LNCaP clone FGC (cell line): ENCODE results near the gene TESMIN.

ENCODE experiments used
- DNase-seq: peaks from one replicate; pipeline ENCODE4 v3.0.0-alpha.2; 2011; ENCODE audit warnings: low read depth
- H3K4me3 ChIP-seq: 2 replicates; pipeline ENCODE4 v1.5.1; 2011; ENCODE audit warnings: mild to moderate bottlenecking, low read depth, low read length, control low read depth
- CTCF ChIP-seq: IDR thresholded peaks from 2 replicates; pipeline ENCODE4 v1.5.1; 2012; ENCODE audit warnings: mild to moderate bottlenecking; ENCODE audit not compliant: control insufficient read depth, insufficient read depth; ENCODE audit errors: extremely low read depth

TESMIN gene

GRCh38 chr11:68722143-68722542, 29.2 kb downstream of the TESMIN start:
- TF ChIP-seq CTCF, result no peak
- H3K4me3 ChIP-seq, result no peak overlapping the region
- DNase-seq, result no peak

GRCh38 chr11:68721075-68721474, 30.2 kb downstream of the TESMIN start:
- no peak for TF ChIP-seq CTCF
- DNase-seq, result no peak
- H3K4me3 ChIP-seq, result no peak overlapping the region

GRCh38 chr11:68715456-68716122, 35.7 kb downstream of the TESMIN start:
- DNase-seq, result no peak
- H3K4me3 ChIP-seq, result no peak overlapping the region
- no peak for TF ChIP-seq CTCF

GRCh38 chr11:68714060-68714856, 37.1 kb downstream of the TESMIN start:
- TF ChIP-seq CTCF, result no peak
- no peak for DNase-seq
- no peak overlapping the region for H3K4me3 ChIP-seq

- no peak for TF ChIP-seq CTCF
- no peak for DNase-seq
- H3K4me3 ChIP-seq, result no peak overlapping the region
These were observed 40.2 kb downstream of the TESMIN start for GRCh38 chr11:68711114-68711513.

- DNase-seq, result no peak
- no peak for TF ChIP-seq CTCF
- H3K4me3 ChIP-seq, result no peak overlapping the region
These were observed 40.9 kb downstream of the TESMIN start for GRCh38 chr11:68710409-68710808.
